Fibroblast of lung (primary cell): ENCODE data around the gene ZCCHC4. TPM values are rescaled to one million over a fixed set of nuclear protein-coding genes. Genes with fewer than 3 reads are reported as not detected.

Experiments used
- DNase-seq, 2 donors: peaks; one replicate each; pipeline versions ENCODE4 v3.0.0 to v3.0.0-alpha.2; 2010; ENCODE audit warnings: low read depth in 2 of 2
- H2AFZ ChIP-seq: 2 replicates; pipeline ENCODE4 v1.5.1; 2012; ENCODE audit warnings: low read length, control low read depth, inconsistent platforms
- H3K27ac ChIP-seq: 2 replicates; pipeline ENCODE4 v1.5.1; 2011; ENCODE audit warnings: low read length, control low read depth; ENCODE audit not compliant: insufficient read depth
- H3K27me3 ChIP-seq: 2 replicates; pipeline ENCODE4 v1.5.1; 2011; ENCODE audit warnings: mild to moderate bottlenecking, low read length; ENCODE audit not compliant: control insufficient read depth, insufficient read depth
- H3K36me3 ChIP-seq: 2 replicates; pipeline ENCODE4 v1.5.1; 2011; ENCODE audit warnings: low read length; ENCODE audit not compliant: control insufficient read depth, insufficient read depth
- H3K4me1 ChIP-seq: 2 replicates; pipeline ENCODE4 v1.5.1; 2011; ENCODE audit warnings: low read length; ENCODE audit not compliant: control insufficient read depth, insufficient read depth; ENCODE audit errors: extremely low read depth
- H3K4me2 ChIP-seq: 2 replicates; pipeline ENCODE4 v1.5.1; 2011; ENCODE audit warnings: low read length, control low read depth; ENCODE audit not compliant: insufficient read depth; ENCODE audit errors: extremely low read depth
- H3K4me3 ChIP-seq, 4 experiments: fragments of 200-600 bp in 1 of 4; sonication (generic) in 1 of 4; replicated peaks in 1 of 4; 2 replicates each; pipeline ENCODE4 v1.5.1; 2011 to 2016; ENCODE audit warnings: low read length in 4 of 4, low read depth in 3 of 4, mild to moderate bottlenecking in 3 of 4, control low read depth in 2 of 4, inconsistent platforms in 1 of 4, mixed read lengths in 1 of 4; ENCODE audit not compliant: insufficient read depth in 1 of 4; ENCODE audit errors: control extremely low read depth in 1 of 4
- H3K79me2 ChIP-seq: 2 replicates; pipeline ENCODE4 v1.5.1; 2012; ENCODE audit warnings: mild to moderate bottlenecking, low read length, inconsistent platforms; ENCODE audit not compliant: control insufficient read depth, insufficient read depth
- H3K9ac ChIP-seq: 2 replicates; pipeline ENCODE4 v1.5.1; 2011; ENCODE audit warnings: mild to moderate bottlenecking, low read length, control low read depth; ENCODE audit not compliant: insufficient read depth
- H3K9me3 ChIP-seq: 2 replicates; pipeline ENCODE4 v1.5.1; 2012; ENCODE audit warnings: low read depth, low read length; ENCODE audit not compliant: control insufficient read depth, insufficient read depth
- H4K20me1 ChIP-seq: 2 replicates; pipeline ENCODE4 v1.5.1; 2011; ENCODE audit warnings: low read length; ENCODE audit not compliant: control insufficient read depth, insufficient read depth; ENCODE audit errors: extremely low read depth
- EZH2 ChIP-seq: IDR thresholded peaks from 2 replicates; pipeline ENCODE4 v1.5.1; 2012; ENCODE audit warnings: low read length, control low read depth, mild to moderate bottlenecking; ENCODE audit errors: missing control alignments
- polyA plus RNA-seq, 2 donors: library from polyadenylated mRNA; depleted of rRNA in 1 of 2; stranded (reverse) in 1 of 2; unstranded in 1 of 2; fragments of >200 nt; gene quantifications; 2 replicates each; pipeline ENCODE4 v1.2.1, GENCODE V29; 2011 to 2012; ENCODE audit warnings: missing spikeins in 1 of 2
- total RNA-seq: library from RNA; depleted of rRNA; stranded (reverse); fragments of >200 nt; gene quantifications from 2 replicates; pipeline ENCODE4 v1.2.1, GENCODE V29; 2014
- TF ChIP-seq, protein P1 (sequence below), 2 donors: IDR thresholded peaks in 1 of 2; conservative IDR thresholded peaks in 1 of 2; 1 replicate in 1 of 2; 2 replicates in 1 of 2; pipeline ENCODE4 v1.5.1; 2011 to 2012; ENCODE audit warnings: low read length in 2 of 2, control low read depth in 1 of 2, inconsistent platforms in 1 of 2, low read depth in 1 of 2, mild to moderate bottlenecking in 1 of 2

Gene ZCCHC4
- total and polyA plus RNA-seq, 2 donors (not counting 1 experiment from before 2014, with no cell fraction given), result 15.5 to 15.6 TPM

DNA sequence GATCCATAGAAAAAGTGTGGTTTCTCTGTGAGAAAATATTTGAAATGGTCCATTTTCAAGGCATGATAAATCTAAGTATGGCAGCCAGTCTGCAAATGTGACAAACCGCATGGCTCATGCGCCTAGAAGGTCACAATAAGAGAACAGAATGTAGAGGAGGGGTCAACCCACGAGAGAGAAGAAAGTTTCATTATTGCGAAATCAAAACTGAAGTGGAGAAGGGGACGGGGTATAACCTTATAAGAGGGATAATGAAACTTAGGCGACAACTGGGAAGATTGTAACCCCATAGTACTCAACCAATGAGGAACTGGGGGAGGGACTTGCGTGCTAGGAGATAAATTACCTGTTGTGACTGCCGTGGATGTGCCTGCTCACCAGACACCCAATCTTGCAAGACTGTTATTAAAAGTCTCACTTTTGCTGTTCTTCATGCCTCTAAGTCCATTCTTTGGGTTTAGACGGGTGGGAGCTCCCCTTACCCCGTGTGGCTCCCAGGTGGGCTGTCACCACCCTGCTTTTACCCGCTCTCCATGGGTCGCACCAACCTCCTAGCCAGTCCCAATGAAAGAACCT lies 21.3 kb upstream of the ZCCHC4 start:
- no peaks in the 10 kb centered on the region for H3K79me2 ChIP-seq
- H3K4me2 ChIP-seq, result no peak overlapping the region
- TF ChIP-seq, protein P1, sequence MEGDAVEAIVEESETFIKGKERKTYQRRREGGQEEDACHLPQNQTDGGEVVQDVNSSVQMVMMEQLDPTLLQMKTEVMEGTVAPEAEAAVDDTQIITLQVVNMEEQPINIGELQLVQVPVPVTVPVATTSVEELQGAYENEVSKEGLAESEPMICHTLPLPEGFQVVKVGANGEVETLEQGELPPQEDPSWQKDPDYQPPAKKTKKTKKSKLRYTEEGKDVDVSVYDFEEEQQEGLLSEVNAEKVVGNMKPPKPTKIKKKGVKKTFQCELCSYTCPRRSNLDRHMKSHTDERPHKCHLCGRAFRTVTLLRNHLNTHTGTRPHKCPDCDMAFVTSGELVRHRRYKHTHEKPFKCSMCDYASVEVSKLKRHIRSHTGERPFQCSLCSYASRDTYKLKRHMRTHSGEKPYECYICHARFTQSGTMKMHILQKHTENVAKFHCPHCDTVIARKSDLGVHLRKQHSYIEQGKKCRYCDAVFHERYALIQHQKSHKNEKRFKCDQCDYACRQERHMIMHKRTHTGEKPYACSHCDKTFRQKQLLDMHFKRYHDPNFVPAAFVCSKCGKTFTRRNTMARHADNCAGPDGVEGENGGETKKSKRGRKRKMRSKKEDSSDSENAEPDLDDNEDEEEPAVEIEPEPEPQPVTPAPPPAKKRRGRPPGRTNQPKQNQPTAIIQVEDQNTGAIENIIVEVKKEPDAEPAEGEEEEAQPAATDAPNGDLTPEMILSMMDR (conservative IDR thresholded peaks at IDR 0.05 in 1 of 2, IDR thresholded peaks at IDR 0.05 in 1 of 2; ENCODE audit: low read depth in 1 of 2, low read length in 2 of 2), result no peak
- no peak for TF ChIP-seq EZH2
- H3K36me3 ChIP-seq, result no peaks in the 10 kb centered on the region
- no peaks in the 10 kb centered on the region for H3K9me3 ChIP-seq
- H3K27me3 ChIP-seq, result no peaks in the 10 kb centered on the region
- no peak for DNase-seq
- no peaks in the 10 kb centered on the region for H4K20me1 ChIP-seq
- no peak overlapping the region for H3K27ac ChIP-seq
- H3K4me1 ChIP-seq, result no peaks in the 10 kb centered on the region
- H2AFZ ChIP-seq, result no peak overlapping the region
- H3K9ac ChIP-seq, result no peak overlapping the region
- no peak overlapping the region for H3K4me3 ChIP-seq

- H3K79me2 ChIP-seq, result no peaks in the 10 kb centered on the region
- no peak overlapping the region for H3K4me3 ChIP-seq
- no peaks in the 10 kb centered on the region for H4K20me1 ChIP-seq
- H3K4me2 ChIP-seq, result no peak overlapping the region
- no peak for DNase-seq
- H3K9ac ChIP-seq, result no peak overlapping the region
- H3K36me3 ChIP-seq, result no peaks in the 10 kb centered on the region
- peaks cover 13% of the 10 kb centered on the region for H3K27me3 ChIP-seq
- no peaks in the 10 kb centered on the region for H3K9me3 ChIP-seq
- TF ChIP-seq EZH2, result no peak
- TF ChIP-seq, protein P1 (conservative IDR thresholded peaks at IDR 0.05 in 1 of 2, IDR thresholded peaks at IDR 0.05 in 1 of 2; ENCODE audit: low read depth in 1 of 2, low read length in 2 of 2), result no peak
- H3K27ac ChIP-seq, result no peak overlapping the region
- H2AFZ ChIP-seq, result no peak overlapping the region
- H3K4me1 ChIP-seq, result no peaks in the 10 kb centered on the region
Measured at GRCh38 chr4:25297528-25298242, 14.9 kb upstream of the ZCCHC4 start.

DNA sequence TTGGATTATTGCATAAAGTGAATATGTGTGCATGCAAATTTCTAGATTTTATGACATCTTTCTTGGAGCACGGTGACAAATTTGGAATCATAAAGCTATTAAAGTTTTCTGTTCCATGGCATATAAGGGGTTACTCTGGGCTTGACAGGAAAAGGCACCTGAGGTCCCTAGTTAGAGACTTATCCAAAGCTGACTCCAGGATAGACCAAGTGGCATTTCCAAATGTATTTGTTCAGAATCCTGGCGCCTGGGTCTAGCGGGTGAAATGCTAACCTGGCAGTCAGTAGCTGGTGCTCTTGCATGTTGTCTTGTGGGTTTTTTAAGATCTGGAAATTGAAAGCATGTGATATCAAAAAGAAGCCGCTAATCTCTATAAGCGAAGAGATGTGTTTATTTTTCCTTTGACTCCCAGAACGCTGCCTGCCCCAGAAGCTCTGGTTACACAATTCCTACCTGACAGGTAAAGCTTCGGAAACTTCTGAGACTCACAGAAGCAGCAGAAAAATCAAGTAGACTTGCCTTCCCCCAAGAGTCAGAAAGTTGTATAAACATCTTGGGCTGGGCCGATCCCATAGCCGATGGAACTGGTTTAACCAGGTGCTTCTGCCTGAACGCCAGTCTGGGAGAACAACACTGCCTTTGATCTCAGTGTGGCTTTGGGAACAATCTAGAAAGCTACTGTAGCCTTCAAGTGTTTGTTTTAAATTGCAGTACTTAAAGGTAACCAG lies 12.9 kb upstream of the ZCCHC4 start:
- no peaks in the 10 kb centered on the region for H3K4me1 ChIP-seq
- no peak for DNase-seq
- TF ChIP-seq, protein P1 (conservative IDR thresholded peaks at IDR 0.05 in 1 of 2, IDR thresholded peaks at IDR 0.05 in 1 of 2; ENCODE audit: low read depth in 1 of 2, low read length in 2 of 2), result no peak
- no peak for TF ChIP-seq EZH2
- no peak overlapping the region for H3K9ac ChIP-seq
- no peak overlapping the region for H3K4me2 ChIP-seq
- no peaks in the 10 kb centered on the region for H3K36me3 ChIP-seq
- H3K27me3 ChIP-seq, result peaks cover 13% of the 10 kb centered on the region
- H2AFZ ChIP-seq, result no peak overlapping the region
- no peak overlapping the region for H3K27ac ChIP-seq
- H3K9me3 ChIP-seq, result no peaks in the 10 kb centered on the region
- H3K4me3 ChIP-seq, result no peak overlapping the region
- H4K20me1 ChIP-seq, result no peaks in the 10 kb centered on the region
- H3K79me2 ChIP-seq, result no peaks in the 10 kb centered on the region
